ENCODE measurements around the gene CHST2.

GRCh38 chr3:143134471-143134870 is 14.9 kb downstream of the CHST2 start:
- TF ChIP-seq CTCF (conservative IDR thresholded peaks at IDR 0.05) (no peak), ZFX (IDR thresholded peaks at IDR 0.05) (no peak)

All from C4-2B (cell line).